ENCODE data around the gene SPTLC1.

- TF ChIP-seq CTCF (conservative IDR thresholded peaks at IDR 0.05; ENCODE audit: low read depth, low read length) (no peak), EZH2 (IDR thresholded peaks at IDR 0.05; ENCODE audit: low read length, unreplicated experiment) (no peak)
Measured at GRCh38 chr9:92036756-92037155, 78.5 kb downstream of the SPTLC1 start.
